ENCODE data around the gene LRCOL1. TPM values are rescaled to one million over a fixed set of nuclear protein-coding genes. Genes with fewer than 3 reads are reported as not detected.
A peak's percentile ranks its signal among the peaks of the same experiment; 100 is the strongest.

The LRCOL1 gene
- total RNA-seq, 1 donor from 2014 or later: not detected

DNA sequence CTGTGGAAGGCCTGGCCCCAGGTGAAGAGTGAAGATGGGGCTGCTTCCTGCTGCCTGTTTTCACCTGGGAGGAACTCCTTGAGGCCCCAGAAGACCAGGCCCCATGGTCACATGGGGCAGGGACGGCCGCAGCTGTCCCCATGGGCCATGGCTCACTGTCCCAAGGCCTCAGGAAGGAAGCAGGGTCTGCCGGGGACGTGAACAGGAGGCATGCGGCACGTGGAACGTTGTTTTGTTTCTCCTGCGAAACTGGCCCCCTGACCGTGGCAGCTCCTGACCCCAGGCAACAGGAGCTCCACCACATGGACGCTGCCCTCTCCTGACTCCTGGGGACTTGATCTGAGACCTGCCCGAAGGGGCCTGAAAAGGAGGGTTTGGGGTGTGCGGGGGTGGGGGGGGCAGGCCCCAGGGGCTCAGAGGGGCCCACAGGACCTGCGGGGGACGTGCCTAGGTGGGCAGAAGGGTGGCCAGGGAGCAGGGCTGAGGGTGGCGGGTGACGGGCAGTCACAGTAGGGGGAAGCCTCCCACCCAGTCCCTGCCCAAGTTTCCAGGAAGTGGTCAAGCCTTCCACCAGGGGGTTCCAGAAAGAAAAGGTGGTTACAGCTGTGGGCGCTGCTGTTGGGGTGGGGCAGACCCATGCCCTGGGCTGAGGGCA, 41.4 kb downstream of the LRCOL1 start:
- DNase-seq (ENCODE audit: low read depth): no peak

DNA sequence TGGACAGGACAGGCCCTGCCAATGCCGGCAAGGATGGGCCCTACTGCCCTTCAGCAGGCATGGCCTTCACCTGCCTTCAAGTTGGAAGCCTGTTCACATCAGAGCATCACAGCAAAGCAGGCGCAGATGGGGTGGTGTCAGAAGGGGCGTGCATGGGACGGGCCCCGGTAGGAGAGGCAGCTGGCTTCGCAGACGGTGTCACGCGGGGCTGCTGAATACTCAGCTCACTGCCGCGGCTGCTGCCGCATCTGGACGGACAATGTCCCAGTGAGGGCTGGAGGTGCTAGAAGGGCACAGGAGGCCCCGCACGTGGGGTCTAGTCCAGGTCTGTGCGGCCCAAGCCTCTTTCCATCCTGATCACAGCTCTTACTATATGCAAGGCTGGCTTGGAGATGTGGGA, 42.1 kb downstream of the LRCOL1 start:
- DNase-seq (ENCODE audit: low read depth): no peak

DNA sequence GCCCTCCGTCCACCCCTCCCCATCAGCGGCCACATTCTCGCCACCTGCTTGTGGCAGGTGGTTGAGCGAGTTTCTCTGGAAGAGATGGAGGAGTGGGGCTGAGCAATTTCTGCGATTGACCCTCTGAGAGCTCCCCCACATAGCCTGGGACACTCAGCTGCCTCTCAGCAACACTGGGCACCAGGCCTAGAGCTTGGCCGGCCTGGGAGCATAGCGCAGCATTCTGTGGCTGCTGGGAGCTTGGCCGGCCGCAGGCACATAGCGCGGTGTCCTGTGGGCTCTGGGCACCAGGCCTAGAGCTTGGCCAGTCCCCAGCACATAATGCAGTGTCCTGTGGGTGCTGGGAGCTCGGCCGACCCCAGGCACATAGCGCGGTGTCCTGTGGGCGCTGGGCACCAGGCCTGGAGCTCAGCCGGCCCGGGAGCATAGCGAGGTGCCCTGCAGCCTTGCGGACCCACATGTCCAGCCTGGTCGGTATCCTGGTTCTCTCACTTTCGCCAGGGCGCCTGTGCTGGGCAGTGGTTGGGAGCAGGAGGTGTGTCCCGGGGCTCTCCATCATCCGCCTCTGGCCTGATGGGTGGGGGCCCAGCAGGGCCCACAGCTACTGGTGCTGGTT, 43.8 kb downstream of the LRCOL1 start:
- no peak for DNase-seq (ENCODE audit: low read depth)

DNA sequence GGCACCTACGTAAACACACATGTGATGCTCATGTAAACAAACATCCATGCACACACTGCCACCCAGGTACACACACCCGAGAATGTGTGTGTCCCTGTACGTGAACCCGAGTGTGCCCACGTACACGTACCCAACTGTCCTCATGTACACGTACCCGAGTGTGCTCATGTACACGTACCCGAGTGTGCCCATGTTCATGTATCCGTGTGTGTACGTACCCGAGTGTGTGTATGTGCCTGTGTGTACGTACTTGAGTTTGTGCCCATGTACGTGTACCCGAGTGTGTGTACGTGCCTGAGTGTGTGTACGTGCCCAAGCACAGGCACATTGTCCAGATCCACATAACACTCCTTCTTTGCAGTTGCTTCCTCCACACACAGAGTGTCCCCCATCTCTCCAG, 45.0 kb downstream of the LRCOL1 start:
- no peak for DNase-seq (ENCODE audit: low read depth)

DNA sequence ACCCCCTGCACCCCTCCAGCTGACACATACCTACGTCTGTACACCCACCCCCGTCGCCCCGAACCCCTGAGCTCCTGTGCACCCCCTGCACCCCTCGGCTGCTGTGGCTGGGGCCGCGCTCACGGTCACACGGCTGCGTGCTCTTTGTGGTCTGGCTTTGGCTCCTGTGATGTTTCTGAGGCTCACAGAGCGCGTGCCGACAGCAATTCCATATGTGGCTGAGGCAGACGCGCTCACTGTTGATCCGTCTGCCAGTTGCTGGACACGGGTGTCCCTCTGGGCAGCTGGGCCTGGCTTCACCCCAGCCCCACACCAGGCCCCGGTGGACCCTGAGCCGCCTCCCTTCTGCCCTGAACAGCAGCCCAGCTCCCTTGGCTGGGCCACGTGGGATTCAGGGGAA, 46.5 kb downstream of the LRCOL1 start:
- no peak for DNase-seq (ENCODE audit: low read depth)

DNA sequence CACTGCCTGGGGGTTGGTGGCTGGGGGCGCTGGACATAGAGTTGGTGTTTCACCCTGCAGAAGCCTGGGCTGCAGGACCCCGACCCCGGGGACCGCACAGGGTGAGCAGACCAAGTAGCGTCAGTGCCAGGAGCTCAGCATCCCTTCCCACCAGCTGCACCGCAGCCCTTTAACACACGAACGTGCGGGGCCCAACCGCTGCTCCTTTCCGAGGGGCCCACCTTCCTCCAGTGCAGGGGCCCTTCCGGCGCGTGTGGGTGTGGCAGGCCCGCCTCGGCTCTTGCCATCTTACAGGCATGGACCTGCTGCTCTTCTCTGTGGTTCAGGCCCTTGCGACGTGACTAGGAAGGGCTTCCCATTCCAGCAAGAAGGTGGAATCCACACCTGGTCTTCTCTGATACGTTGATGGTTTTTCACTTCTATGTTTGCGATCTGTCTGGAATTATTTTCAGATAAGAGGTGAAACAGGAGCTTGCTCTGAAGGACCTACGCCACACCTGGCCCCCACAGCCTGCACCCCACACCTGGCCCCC, 47.8 kb downstream of the LRCOL1 start:
- no peak for DNase-seq (ENCODE audit: low read depth)

DNA sequence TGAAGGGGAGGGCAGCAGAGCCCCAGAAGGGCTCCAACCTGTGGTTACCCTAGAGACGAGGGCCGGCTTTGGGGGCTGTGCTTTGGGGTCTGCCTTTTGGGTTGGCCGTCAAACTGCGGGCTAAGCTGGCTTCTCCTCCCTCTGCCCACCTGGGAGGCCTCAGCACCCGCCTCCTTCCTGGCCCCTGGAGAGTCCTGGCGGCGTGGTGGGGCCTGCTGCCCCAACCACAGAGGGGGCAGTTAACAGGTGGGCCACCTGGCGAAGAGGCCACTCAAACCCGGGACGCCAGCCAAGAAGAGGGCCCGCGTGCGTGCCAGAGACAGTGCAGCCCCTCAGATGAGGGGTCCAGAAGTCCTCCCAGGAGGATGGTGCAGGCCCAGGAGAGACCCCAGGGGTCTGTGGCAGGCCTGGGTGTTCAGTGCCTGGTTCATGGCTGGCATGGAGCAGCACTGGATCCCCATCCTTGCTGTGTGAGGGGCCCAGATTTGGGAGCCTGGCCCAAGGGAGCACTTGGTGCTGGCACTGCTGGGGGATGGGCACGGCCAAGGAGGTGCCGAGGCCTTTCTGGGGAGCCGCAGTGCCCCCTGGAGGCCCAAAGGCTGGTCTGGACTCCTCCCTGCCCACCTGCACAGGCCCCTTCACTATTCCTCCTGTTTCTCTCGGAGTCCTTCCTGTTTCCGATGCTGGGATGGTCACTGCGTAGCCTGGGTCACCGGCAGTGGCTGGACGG, 48.8 kb downstream of the LRCOL1 start:
- DNase-seq (ENCODE audit: low read depth): no peak

DNA sequence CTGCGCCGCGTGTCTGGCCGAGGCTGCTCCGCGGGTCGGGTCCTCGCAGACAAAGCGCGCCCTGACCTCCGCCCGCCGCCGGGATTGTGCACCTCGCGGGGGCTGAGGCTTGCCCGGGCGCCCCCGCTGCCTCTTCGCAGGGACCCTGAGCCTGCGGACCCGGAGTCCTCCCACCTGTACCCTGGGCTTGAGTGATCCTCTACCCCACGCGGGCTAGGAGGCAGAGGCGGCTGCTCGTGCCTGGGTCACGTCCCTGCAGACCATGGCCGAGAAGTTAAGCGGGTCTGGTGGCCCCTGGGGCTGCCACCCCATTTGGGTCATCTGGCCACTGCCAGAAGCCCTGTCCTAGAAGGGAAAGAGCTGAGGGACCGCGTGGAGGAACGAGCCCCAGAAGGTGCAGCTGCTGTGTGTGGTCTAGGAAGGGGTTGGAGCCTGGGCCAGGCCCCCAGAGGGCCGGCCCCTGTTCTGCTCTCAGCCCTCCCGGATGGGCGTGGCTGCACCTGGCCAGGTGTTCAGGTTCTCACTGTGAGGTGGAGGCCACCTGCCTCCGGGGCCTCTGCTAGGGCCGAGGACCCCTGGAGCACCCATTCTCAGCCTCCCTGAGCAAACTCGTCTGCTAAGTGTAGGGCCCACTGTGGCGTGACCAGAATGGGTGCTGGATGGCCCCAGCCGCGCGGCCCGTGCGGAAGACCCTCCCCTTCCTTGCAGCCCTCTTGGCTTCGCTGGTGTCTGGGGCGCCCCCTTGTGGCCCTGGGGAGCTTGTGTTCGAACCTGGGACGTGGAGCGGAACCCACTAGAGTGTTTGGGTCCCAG, 49.6 kb downstream of the LRCOL1 start:
- DNase-seq (ENCODE audit: low read depth): peak; percentile 49

DNA sequence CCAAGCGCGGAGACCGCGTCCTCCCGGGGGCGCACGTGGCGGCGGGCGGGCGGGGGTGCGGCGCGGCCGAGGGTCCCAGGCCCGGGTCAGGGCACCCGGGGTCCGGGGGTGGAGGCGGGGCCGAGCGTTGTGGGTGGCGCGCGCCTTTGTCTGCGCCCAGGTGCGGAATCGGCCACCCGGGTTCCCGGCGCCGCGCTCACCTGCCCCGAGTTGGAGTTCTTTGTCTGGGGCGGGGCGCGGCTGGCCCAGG, 50.1 kb downstream of the LRCOL1 start:
- no peak for DNase-seq (ENCODE audit: low read depth)

DNA sequence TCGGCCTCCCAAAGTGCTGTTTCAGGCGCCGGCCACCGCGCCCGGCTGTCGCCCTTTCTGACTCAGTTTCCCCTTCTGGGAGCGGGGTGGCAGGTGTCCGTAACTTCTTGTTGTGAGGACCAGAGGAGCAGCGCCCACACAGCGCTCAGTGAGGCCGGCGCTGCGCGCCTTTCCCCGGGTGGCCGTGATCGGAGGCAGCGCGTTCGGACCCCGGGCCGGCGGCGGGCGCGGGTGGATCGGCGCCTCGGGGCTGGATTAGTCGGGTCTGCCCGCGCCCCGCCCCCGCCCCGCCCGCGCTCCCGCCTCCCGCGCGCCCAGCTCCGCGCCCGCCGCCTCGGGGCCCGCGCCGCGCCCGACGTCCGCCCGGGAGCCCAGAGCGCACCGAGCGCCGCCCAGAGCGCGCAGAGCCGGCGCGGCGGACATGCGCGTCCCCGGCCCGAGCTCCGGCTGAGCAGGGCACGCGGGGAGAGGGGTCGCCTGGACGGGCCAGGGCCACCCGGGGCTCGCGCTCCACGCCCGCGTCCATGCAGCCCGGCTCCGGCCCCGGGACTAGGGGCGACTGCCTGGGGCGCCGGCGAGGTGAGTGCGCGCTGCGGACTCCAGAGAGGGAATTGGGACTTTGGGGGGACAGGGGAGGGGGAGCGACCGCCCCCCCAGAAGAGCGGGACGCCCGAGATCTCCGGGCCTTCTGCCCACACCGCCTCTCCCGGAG, 50.6 kb downstream of the LRCOL1 start:
- peak; percentile 41 for DNase-seq (ENCODE audit: low read depth)

DNA sequence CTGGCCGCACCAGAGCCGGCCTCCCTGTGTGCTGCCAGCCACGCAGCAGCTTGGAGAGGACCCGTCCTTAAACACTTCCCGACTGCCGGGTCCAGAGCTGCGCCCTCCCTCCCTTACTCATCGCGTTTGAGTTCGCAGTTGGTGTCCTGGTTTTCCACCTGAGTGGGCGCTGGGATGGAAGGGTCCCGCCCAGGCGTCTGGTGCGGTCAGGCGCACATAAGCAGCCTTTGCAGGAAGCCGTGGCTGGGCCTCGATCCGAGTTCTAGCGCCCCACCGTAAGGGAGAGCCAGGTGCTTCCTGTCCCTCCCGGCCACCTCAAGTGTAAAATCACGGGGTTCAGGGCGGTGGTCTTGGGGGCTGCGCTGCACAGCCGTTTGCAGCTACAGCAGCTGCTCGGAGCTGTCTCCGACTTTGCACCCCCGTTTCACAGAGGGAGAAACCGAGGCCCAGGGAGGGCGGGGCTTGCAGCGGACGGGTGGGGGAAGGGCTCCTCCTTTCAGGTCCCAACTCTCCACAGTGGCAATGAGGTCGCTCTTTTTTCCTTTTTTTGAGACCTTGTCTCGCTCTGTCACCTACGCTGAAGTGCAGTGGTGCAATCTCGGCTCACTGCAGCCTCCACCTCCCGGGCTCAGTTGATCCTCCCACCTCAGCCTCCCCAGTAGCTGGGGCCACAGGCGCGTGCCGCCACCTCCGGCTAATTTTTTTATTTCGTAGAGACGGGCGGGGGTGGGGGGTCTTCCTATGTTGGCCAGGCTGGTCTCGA, 51.3 kb downstream of the LRCOL1 start:
- DNase-seq (ENCODE audit: low read depth): no peak

DNA sequence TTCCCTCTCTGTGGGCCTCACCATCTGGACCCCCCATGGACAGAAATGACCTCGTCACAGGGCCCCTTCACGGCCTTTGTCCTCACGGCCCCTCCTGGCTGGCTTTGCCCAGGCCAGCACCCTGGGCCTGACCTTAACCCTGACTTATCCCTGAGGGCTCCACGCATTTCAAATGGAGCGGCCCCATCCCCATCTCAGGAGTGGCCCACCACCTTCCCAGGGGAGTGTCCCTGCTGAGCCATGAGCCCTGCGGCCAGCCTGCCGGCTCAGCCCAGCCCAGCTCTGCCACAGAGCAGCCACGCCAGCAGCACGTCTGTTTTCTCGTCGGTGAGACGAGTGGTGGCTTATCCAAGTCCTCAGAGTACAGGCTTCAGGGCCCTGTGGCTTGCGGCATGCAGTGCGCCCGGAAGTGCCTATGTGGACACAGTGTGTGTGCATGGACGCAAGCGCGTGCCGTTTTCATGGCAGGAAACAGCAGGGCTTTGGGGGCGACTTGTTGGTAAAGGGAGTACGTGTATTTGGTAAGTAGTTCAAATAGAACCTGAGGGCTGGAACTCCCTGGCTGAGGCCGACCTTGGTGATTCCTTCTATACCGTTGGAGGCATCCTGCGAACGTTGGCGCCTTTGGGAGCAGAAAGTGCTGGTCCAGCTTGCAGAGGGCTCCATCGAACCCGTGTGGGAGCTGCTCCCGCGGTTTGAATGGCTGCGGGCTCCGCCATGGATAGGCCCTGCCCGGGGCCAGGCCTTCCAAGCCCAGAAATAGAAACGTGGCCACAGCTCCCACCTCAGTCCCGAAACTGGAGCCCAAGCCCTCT, 52.1 kb downstream of the LRCOL1 start:
- DNase-seq (ENCODE audit: low read depth): no peak

DNA sequence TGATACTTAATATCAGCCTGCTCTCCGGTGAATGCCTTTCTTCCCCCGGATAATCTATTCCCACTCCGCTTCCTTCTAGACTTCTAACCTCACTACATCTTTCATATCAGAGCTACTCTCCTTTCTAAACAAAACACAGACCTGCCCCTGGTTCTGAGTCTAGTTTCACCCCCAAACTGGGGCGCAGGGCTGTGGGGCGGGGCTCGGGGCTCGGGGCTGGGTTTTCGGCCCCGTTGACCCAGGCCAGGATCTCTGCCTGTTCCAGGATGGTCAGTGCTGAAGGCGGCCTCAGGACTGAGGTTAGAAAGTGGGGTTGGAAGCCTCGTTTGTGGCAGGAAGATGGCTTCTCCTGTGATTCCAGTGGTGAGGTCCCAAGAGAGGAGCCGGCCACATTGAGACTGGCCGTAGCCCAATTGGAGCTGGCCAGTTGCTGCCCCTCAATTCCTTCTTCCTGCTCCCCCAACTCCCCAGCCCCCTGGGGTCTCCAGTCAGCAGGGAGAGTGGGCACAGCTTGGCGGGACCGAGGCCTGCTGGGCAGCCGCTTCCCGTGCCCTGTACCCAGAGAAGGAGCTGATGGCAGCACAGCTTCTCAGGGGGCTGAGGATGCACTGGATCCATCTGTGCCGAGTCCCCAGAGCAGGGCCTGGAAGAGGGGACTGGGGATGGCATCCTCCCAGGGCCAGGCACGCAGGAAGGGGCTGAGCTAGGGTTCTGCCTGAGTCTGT, 52.9 kb downstream of the LRCOL1 start:
- DNase-seq (ENCODE audit: low read depth): no peak

DNA sequence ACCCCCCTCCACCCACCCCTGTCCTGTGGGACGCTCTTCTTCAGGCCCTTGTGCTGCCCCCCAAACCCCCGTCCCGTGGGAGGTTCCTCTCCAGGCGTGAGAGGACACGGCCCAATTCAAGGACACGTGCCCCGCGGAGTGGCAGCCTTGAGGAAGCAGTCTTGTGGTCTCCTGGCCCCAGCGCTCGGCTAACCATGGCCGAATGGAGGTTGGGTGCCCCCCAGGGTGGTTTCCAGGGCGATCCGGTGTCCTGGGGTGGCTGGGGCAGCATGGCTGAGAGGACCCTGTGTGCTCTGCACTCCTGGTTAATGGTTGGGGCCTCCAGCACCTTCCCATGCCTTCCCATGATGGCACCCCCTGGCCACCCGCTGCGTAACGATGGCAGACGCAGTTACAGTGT, 53.6 kb downstream of the LRCOL1 start:
- DNase-seq (ENCODE audit: low read depth): no peak

DNA sequence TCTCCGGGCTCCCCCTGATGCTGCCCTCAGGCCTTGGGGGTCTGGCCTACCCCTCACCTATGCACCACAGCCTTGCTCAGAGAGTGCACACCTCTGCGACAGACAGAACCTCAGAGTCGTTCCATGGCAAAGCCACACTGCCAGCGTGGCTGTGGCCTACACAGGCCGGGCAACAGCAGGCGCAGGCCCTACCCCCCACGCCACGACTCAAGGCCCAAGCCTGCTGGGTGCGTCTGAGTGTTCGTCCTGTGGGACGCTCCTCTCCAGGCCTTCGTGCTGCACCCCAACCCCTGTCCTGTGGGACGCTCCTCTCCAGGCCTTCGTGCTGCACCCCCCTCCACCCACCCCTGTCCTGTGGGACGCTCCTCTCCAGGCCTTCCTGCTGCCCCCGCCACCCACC, 54.2 kb downstream of the LRCOL1 start:
- no peak for DNase-seq (ENCODE audit: low read depth)

DNA sequence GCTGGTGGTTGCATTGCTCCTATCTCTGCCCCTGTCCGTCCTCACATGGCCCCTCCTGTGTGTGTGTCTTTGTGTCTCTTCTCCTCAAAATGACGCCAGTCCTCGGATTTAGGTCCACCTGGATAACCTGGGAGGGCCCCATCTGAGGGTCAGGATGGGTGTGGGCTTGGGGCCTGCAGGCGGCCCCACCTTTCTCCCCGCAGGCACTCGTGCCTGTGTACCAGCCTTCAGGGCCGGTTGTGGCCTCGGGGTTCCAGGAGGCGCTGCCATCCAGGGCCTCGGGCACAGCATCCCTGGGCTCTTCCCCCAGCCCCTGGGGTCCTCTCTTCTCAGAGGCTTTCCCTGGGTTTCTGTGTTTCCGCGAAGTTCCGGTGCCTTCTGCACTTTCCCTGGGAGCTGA, 54.7 kb downstream of the LRCOL1 start:
- DNase-seq (ENCODE audit: low read depth): no peak

DNA sequence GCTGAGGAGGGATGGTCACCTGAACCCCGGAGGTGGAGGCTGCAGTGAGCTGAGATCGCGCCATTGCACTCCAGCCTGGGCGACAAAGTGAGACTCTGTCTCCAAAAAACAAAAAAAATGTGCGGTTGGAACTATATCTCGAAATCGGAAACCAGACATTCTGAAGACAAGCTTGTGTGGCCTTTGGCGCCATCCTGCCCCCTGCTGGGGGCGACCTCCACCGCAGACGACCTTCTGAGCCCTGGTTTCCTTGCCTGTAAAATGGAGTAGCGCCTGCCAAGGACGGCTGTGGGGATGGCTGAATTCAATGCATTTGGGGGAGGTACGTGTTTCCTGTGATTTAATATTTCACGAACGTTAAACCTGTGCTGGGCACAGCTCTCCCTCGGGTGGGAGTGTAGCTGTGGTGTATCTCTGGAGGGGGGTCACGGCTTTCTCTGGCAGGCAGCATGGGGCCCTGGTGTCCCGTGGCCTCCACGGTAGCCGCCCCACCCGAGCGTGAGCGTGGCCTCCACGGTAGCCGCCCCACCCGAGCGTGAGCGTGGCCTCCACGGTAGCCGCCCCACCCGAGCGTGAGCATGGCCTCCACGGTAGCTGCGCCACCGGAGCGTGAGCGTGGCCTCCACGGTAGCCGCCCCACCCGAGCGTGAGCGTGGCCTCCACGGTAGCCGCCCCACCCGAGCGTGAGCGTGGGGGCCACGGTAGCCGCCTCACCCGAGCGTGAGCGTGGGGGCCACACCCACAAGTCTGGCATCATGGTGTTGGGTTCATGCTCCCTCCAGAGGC, 55.3 kb downstream of the LRCOL1 start:
- no peak for DNase-seq (ENCODE audit: low read depth)

Data from myocyte (in vitro differentiated cells).